Erythroblast (primary cell): Measurements from ENCODE around the gene VASH2.

Experiments
- GATA1 ChIP-seq: IDR thresholded peaks from 2 replicates; pipeline ENCODE4 v1.6.1; 2011; ENCODE audit warnings: low read depth, mild to moderate bottlenecking, control low read depth, low read length, moderate library complexity
- POLR2A ChIP-seq: IDR thresholded peaks from 2 replicates; pipeline ENCODE4 v1.6.1; 2011; ENCODE audit warnings: mild to moderate bottlenecking, low read length

DNA sequence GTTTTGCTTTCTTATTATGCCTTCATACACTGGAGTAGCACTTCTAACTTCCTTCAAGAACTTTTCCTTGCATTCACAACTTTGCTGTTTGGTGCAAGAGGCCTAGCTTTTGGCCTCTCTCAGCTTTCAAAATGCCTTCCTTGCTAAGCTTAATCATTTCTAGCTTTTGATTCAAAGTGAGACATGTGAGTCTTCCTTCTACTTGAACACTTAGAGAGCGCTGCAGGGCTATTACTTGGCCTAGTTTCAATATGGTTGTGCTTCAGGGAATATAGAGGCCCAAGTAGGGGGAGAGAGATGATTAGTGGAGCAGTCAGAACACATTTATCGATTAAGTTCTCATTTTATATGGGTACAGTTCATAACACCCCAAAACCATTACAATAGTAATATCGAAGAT, 52.9 kb downstream of the VASH2 start:
- TF ChIP-seq POLR2A (no peak), GATA1 (no peak)
